Measurements from ENCODE around the gene USP47. TPM values are rescaled to one million over a fixed set of nuclear protein-coding genes. Genes with fewer than 3 reads are reported as not detected.

The USP47 gene
- total RNA-seq, 4 donors from 2014 or later: 61.0 to 83.3 (median 72.8) TPM

DNA sequence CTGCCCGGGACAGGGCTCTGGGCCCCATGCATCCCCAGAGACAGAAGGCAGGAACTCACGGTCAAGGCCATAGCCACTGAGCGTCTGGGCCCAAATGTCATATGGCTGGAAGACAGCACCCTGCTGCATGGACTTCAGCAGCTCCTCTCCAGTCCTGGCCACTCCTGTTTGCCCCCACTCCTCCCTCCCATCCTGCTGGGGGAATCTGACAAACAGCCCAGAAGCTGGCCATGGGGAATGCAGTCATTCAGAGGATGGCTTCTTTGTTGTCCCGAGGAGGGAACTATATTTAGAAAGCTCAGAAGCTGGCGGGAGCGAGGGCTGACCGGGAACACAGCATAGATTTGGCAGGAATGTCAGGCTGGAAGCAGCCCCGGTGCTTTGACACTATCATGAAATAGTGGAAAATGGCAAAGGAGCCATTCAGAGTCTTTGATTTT lies 131.6 kb downstream of the USP47 start:
- ATAC-seq (ENCODE audit: low FRiP score): no peak
- no peak for DNase-seq (ENCODE audit: low spot score)
- TF ChIP-seq, protein P1, sequence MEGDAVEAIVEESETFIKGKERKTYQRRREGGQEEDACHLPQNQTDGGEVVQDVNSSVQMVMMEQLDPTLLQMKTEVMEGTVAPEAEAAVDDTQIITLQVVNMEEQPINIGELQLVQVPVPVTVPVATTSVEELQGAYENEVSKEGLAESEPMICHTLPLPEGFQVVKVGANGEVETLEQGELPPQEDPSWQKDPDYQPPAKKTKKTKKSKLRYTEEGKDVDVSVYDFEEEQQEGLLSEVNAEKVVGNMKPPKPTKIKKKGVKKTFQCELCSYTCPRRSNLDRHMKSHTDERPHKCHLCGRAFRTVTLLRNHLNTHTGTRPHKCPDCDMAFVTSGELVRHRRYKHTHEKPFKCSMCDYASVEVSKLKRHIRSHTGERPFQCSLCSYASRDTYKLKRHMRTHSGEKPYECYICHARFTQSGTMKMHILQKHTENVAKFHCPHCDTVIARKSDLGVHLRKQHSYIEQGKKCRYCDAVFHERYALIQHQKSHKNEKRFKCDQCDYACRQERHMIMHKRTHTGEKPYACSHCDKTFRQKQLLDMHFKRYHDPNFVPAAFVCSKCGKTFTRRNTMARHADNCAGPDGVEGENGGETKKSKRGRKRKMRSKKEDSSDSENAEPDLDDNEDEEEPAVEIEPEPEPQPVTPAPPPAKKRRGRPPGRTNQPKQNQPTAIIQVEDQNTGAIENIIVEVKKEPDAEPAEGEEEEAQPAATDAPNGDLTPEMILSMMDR (IDR thresholded peaks at IDR 0.05): no peak

DNA sequence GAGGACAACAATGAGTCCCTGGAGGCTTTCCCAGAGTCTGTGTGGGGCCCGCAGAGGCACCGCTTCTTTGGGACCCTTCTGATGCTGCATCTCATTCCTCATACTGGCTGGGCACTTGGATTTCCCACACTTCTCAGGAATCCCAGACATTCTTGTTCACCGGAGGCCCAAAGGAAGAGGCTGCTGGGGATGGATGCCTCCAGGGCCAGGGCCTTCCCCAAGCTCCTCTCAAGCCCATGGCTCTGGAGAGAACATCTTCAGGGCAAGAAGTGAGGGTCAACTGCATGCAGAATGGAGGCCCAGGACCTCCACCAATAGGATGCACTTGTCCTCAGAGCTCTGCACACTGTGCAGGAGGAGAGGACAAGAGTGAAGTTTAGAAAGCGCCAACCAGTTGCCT lies 132.1 kb downstream of the USP47 start:
- TF ChIP-seq, protein P1 (IDR thresholded peaks at IDR 0.05): no peak
- DNase-seq (ENCODE audit: low spot score) (no peak), ATAC-seq (ENCODE audit: low FRiP score) (no peak)

DNA sequence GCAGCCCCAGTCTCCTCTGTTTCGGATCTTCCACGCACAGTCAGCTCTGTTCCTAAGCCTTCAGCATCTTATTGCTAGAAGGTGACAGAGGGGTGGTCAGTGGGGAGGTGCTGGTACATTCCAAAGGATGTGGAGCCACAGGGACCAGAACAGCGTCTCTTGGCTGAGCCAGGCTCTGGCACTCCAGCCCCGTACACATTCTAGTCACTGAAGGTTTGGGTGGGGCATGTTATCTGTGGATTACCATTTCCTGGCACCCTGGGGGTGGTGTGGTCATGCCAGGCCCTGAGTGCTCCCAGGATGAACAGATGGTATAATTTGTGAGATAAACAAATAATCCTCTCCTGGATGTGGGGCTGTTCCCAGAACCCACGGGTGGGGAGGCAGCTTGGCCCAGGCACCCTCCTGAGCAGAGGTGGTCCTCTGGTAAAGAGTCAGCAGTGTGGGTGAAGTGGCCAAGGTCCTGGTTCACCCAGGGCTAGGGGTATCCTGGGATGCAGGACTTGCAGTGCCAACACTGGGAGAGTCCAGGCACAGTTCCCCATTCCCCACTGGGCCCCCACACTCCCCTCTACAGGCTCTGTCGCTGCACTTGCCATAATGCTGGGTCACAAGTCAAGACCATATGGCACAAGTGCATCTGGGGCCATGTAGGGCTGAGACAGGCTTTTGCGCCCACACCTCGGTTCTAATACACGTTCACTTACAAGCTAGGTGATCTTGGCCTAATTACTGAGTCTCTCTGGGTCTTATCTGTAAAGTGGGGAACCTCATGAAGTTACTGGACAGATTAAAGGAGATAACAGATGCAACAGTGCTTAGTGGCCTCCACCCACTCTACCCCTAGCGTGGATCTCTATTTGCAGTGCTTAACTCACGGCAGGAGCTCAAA lies 133.7 kb downstream of the USP47 start:
- ATAC-seq (ENCODE audit: low FRiP score): no peak
- TF ChIP-seq, protein P1 (IDR thresholded peaks at IDR 0.05): no peak
- no peak for DNase-seq (ENCODE audit: low spot score)

DNA sequence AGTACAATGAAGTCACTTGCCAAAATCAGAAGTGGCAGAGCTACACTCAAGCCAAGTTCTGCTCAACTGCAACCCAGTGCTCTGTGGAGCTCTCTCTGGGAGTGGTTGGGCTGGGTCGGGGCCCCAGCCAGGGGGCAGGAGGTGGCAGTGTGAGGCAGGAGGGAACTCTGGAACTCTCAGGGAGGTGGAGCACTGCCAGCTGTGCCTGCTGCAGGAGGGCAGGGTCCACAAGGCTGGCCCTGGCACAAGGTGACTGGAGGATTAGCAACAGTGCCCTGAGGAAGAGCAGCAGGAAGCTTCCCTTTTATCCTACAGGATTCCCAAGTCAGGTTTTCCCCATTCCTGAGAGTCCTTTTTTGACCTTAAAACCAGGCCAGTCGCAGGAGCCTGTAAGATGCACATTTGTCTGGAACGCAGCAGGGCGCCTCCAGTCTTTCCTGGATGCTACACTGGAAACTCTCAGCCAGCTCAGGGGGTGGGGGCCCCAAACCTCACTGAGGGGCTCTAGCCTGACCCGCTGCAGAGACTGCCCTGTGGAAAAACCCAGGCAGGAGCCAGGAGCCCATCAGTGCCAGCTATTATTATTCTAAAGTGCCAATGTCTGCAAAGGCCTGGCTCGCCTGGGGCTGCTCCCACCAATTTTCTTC lies 134.8 kb downstream of the USP47 start:
- DNase-seq (ENCODE audit: low spot score) (no peak), ATAC-seq (ENCODE audit: low FRiP score) (peak; percentile 7)
- TF ChIP-seq, protein P1 (IDR thresholded peaks at IDR 0.05): no peak

DNA sequence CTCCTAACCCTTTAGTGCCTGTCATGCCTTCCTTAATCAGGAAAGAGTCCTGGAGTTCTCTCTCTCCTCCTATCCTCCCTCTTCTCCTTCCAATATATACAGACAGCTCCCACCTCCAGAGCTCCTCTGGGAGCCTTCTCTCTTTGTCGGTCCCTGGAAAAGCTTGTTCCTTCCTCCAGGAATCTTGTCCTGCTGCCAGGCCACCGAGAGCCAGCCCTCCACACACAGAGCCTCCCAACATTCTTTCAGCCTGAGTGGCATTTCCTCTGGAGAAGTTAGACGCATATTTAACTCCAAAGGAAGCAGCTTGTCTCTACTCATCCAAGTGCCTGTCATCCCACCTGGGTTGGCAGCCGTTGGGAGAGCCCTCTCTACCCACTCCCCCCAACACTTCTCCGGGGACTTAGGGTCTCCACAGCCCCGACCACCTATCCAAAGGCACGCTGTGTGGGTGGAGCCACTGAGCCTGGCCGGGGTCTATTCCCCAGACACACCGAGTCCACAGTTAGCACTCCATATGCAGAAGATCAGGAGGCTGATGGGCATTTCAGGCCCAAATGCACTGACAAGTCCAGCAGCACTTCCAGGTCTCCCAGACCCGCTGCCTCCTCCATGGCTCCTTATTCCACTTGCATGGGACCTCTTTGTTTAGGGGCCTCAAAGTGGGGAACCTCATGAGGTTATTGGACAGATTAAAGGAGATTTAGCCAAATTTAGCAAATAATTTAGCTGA lies 135.6 kb downstream of the USP47 start:
- TF ChIP-seq, protein P1 (IDR thresholded peaks at IDR 0.05): no peak
- no peak for DNase-seq (ENCODE audit: low spot score)
- peak; percentile 84 for ATAC-seq (ENCODE audit: low FRiP score)

DNA sequence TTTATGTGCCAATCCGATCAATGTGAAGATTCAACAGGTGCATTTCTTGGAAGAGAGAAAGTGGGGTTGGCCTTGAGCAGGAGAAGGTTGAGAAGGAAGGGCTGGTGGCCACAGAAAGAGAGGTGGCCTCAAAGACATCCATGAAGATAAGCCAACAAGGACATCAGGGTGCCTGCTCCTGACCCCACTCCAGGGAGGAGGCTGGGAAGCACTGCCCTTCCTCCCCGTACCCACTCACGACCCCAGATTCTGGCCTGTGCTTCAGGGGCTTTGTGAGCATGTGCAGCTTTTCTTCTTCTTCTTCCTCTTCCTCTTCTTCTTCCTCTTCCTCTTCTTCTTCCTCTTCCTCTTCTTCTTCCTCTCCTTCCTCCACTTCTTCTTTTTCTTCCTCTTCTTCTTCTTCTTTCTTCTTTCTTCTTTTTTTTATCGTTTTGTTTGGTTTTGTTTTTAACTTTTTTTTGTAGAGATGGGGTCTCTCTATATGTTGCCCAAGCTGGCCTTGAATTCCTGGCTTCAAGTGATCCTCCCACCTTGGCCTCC lies 136.4 kb downstream of the USP47 start:
- ATAC-seq (ENCODE audit: low FRiP score) (no peak), DNase-seq (ENCODE audit: low spot score) (no peak)
- TF ChIP-seq, protein P1 (IDR thresholded peaks at IDR 0.05): no peak

Measured in omental fat pad (tissue), 4 donors.